Ovary (tissue), 10 donors: ENCODE measurements around the gene KLK4. TPM values are rescaled to one million over a fixed set of nuclear protein-coding genes. Genes with fewer than 3 reads are reported as not detected.

Experiments used
- DNase-seq, 5 donors: peaks; one replicate each; pipeline ENCODE4 v3.0.0-alpha.2; 2019 to 2020
- H3K27ac ChIP-seq, 2 donors: fragments of 200-600 bp; one replicate each; pipeline versions ENCODE4 v1.5.1 to v1.8.0; 2019 to 2022
- H3K27me3 ChIP-seq: fragments of 200-600 bp; one replicate; pipeline ENCODE4 v1.8.0; 2022
- H3K36me3 ChIP-seq: fragments of 200-600 bp; sonication (generic); one replicate; pipeline ENCODE4 v1.5.1; 2019
- H3K4me1 ChIP-seq: one replicate; pipeline ENCODE4 v1.8.1; 2013; ENCODE audit warnings: mild to moderate bottlenecking, moderate library complexity; ENCODE audit not compliant: insufficient read depth
- H3K4me3 ChIP-seq: fragments of 200-600 bp; sonication (generic); one replicate; pipeline ENCODE4 v1.5.1; 2017
- H3K9me3 ChIP-seq, 2 donors: fragments of 200-600 bp in 1 of 2; sonication (generic) in 1 of 2; one replicate each; pipeline versions ENCODE4 v1.5.1 to v1.8.1; 2013 to 2019; ENCODE audit warnings: mild to moderate bottlenecking in 1 of 2, moderate library complexity in 1 of 2
- EP300 ChIP-seq: sonication (generic); formaldehyde crosslinking; IDR thresholded peaks from one replicate; pipeline ENCODE4 v1.6.1; 2017; ENCODE audit warnings: antibody characterized with exemption
- POLR2A ChIP-seq: fragments of 450-650 bp; IDR thresholded peaks from one replicate; pipeline ENCODE4 v1.6.1; 2017; ENCODE audit warnings: antibody characterized with exemption, mild to moderate bottlenecking, moderate library complexity
- WGBS, 3 donors: extraction: QIAGEN DNeasy Blood & Tissue Kit in 1 of 3; methylation state at CpG; one replicate each; pipeline versions ENCODE4 v1.1.5 to v1.1.7; 2013 to 2017; 5-methylcytosine and 5-hydroxymethylcytosine counted together
- intact Hi-C, 4 donors: fragments of 100-400 bp; cut with DNase I; formaldehyde crosslinking; loops; one replicate each; pipeline versions ENCODE4 v1.11.0 to v1.15.1; 2022 to 2023
- long read RNA-seq, 3 donors: library from polyadenylated mRNA in 2 of 3; unstranded in 2 of 3; transcript quantifications; one replicate each; pipeline ENCODE4 v2.0.0 and lab custom pipeline, GENCODE V29; 2021 to 2026
- polyA plus RNA-seq, 2 donors: library from polyadenylated mRNA; stranded (reverse); fragments of 200-250 nt in 1 of 2; fragments of 350-450 nt in 1 of 2; fragmentation: Illumina TruSeq in 1 of 2; extraction: RNeasy Lipid Tissue Mini Kit (QIAGEN cat#74804) in 1 of 2; gene quantifications; one replicate each; pipeline ENCODE4 v1.2.3, GENCODE V29; 2013 to 2014
- total RNA-seq, 7 donors: library from RNA; depleted of rRNA in 2 of 7; stranded (reverse); fragments of >200 nt in 2 of 7; fragmentation: NEBNext Ultra II Directional in 3 of 7; extraction: Animal tissue kit (Norgen Biotek cat#: 25700) in 3 of 7; gene quantifications; one replicate each; pipeline versions ENCODE4 v1.1.0 to v1.2.4, GENCODE V29; 2016 to 2023
- TF ChIP-seq, protein P1 (sequence below), 3 donors: fragments of 450-650 bp in 2 of 3; fragments of 200-600 bp in 1 of 3; IDR thresholded peaks; one replicate each; pipeline versions ENCODE4 v1.5.1 to v1.8.0; 2016 to 2022; ENCODE audit warnings: antibody characterized with exemption in 3 of 3, mild to moderate bottlenecking in 1 of 3
- donor health status: DM: no; HTN: no; CAD: no; lungs with moderate emphysema.
- donor health status: DM: no; HTN: no; CAD: no.
- donor health status: Bipolar disorder and iron deficiency.
- donor health status: DM: yes; HTN: yes; CAD: no.
- donor health status: DM: no; HTN: no; CAD: no.
- donor health status: DM: yes; HTN: yes; CAD: no.

KLK4 gene, protein sequence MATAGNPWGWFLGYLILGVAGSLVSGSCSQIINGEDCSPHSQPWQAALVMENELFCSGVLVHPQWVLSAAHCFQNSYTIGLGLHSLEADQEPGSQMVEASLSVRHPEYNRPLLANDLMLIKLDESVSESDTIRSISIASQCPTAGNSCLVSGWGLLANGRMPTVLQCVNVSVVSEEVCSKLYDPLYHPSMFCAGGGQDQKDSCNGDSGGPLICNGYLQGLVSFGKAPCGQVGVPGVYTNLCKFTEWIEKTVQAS
- total RNA-seq, result under 1 TPM in 1 of 7 donors, not detected in 6; 0.58 TPM
- polyA plus RNA-seq, result not detected
- long read RNA-seq, donor 1, result 0 reads
- long read RNA-seq, donor 2, result 0 reads
- long read RNA-seq, donor 3, result 0 reads

GRCh38 chr19:50911206-50912101 is at the start of gene KLK4:
TSS of gene KLK4 (minus strand) at chr19:50911395. CDS start at chr19:50910738, 657 bp downstream.
- Histone ChIP-seq H3K27me3 (no peaks in the 10 kb centered on the region), H3K9me3 (no peaks in the 10 kb centered on the region), H3K36me3 (no peaks in the 10 kb centered on the region), H3K4me1 (no peaks in the 10 kb centered on the region), H3K27ac (no peak within 1 kb of the TSS), H3K4me3 (no peak within 1 kb of the TSS)
- TF ChIP-seq, protein P1, sequence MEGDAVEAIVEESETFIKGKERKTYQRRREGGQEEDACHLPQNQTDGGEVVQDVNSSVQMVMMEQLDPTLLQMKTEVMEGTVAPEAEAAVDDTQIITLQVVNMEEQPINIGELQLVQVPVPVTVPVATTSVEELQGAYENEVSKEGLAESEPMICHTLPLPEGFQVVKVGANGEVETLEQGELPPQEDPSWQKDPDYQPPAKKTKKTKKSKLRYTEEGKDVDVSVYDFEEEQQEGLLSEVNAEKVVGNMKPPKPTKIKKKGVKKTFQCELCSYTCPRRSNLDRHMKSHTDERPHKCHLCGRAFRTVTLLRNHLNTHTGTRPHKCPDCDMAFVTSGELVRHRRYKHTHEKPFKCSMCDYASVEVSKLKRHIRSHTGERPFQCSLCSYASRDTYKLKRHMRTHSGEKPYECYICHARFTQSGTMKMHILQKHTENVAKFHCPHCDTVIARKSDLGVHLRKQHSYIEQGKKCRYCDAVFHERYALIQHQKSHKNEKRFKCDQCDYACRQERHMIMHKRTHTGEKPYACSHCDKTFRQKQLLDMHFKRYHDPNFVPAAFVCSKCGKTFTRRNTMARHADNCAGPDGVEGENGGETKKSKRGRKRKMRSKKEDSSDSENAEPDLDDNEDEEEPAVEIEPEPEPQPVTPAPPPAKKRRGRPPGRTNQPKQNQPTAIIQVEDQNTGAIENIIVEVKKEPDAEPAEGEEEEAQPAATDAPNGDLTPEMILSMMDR (IDR thresholded peaks at IDR 0.05), result no peak
- no peak for TF ChIP-seq POLR2A
- TF ChIP-seq EP300, result no peak
- intact Hi-C loops, result no loop called here
- 51 to 58% (median 53%) methylated on average over 9 of the region's 9 CpGs for WGBS, 3 donors
- no peak for DNase-seq

GRCh38 chr19:50959731-50960500 is 48.7 kb upstream of the KLK4 start:
- Histone ChIP-seq H3K27ac (no peak overlapping the region), H3K4me1 (no peaks in the 10 kb centered on the region), H3K9me3 (no peaks in the 10 kb centered on the region), H3K27me3 (no peaks in the 10 kb centered on the region), H3K4me3 (no peak overlapping the region), H3K36me3 (no peaks in the 10 kb centered on the region)
- DNase-seq, result no peak
- 18 to 39% (median 24%) methylated on average over 8 to 9 of the region's 9 CpGs for WGBS, 3 donors
- TF ChIP-seq POLR2A, result no peak
- TF ChIP-seq, protein P1 (IDR thresholded peaks at IDR 0.05), result no peak
- no peak for TF ChIP-seq EP300
- intact Hi-C loops, result no loop called here

- no peak for TF ChIP-seq EP300
- no peak for TF ChIP-seq POLR2A
- TF ChIP-seq, protein P1 (IDR thresholded peaks at IDR 0.05), result no peak
- intact Hi-C loops, result no loop called here
- 67 to 85% (median 77%) methylated on average over 8 of the region's 8 CpGs for WGBS, 3 donors
Observed at GRCh38 chr19:50957587-50957986, 46.4 kb upstream of the KLK4 start.

GRCh38 chr19:50952910-50953309 is 41.7 kb upstream of the KLK4 start, which contains the start of gene KLK5:
TSS of gene KLK5 (minus strand) at chr19:50953038. CDS start at chr19:50952657, 381 bp downstream.
- intact Hi-C loops, result no loop called here
- no peaks in the 10 kb centered on the region for H3K27me3 ChIP-seq
- no peaks in the 10 kb centered on the region for H3K9me3 ChIP-seq
- WGBS, 3 donors, result 1 to 7% (median 2%) methylated on average over 7 of the region's 7 CpGs
- DNase-seq, result no peak
- no peak within 1 kb of the TSS for H3K4me3 ChIP-seq
- H3K27ac ChIP-seq, result no peak within 1 kb of the TSS
- no peaks in the 10 kb centered on the region for H3K4me1 ChIP-seq
- no peak for TF ChIP-seq POLR2A
- TF ChIP-seq, protein P1 (IDR thresholded peaks at IDR 0.05), result no peak
- H3K36me3 ChIP-seq, result no peaks in the 10 kb centered on the region

More at GRCh38 chr19:50957587-50957986, 46.4 kb upstream of the KLK4 start:
- no peak for DNase-seq
- no peaks in the 10 kb centered on the region for H3K27me3 ChIP-seq
- H3K4me1 ChIP-seq, result no peaks in the 10 kb centered on the region
- no peaks in the 10 kb centered on the region for H3K9me3 ChIP-seq
- H3K36me3 ChIP-seq, result no peaks in the 10 kb centered on the region
- H3K27ac ChIP-seq, result no peak overlapping the region
- H3K4me3 ChIP-seq, result no peak overlapping the region
